Head of caudate nucleus (tissue), 42 donors: ENCODE results near the gene TBL1X.

Experiments
- DNase-seq, 42 donors: peaks; one replicate each; pipeline versions ENCODE4 v3.0.0 to v3.0.0-alpha.2; 2020 to 2021; ENCODE audit warnings: mixed read lengths in 7 of 42
- intact Hi-C: fragments of 100-400 bp; cut with DNase I; formaldehyde crosslinking; loops from one replicate; pipeline ENCODE4 v1.15.0; 2022

Gene TBL1X

GRCh38 chrX:9488586-9488985, 23.7 kb downstream of the TBL1X start:
- no peak for DNase-seq
- intact Hi-C loops = no loop called here

- DNase-seq = no peak
- intact Hi-C loops = no loop called here
These were observed 24.4 kb downstream of the TBL1X start for GRCh38 chrX:9489234-9489633.

- no peak for DNase-seq
- intact Hi-C loops = no loop called here
These were observed 28.0 kb downstream of the TBL1X start for GRCh38 chrX:9492901-9493300.

- intact Hi-C loops = no loop called here
- no peak for DNase-seq
These were observed 29.1 kb downstream of the TBL1X start for GRCh38 chrX:9493936-9494335.

- DNase-seq = no peak
- intact Hi-C loops = no loop called here
These were observed 29.9 kb downstream of the TBL1X start for GRCh38 chrX:9494771-9495170.

- intact Hi-C loops = no loop called here
- no peak for DNase-seq
These were observed 30.6 kb downstream of the TBL1X start for GRCh38 chrX:9495496-9495895.

GRCh38 chrX:9498236-9498635, 33.4 kb downstream of the TBL1X start:
- DNase-seq = no peak
- intact Hi-C loops = no loop called here

- DNase-seq = no peak
- intact Hi-C loops = no loop called here
These were observed 35.7 kb downstream of the TBL1X start for GRCh38 chrX:9500584-9500983.

GRCh38 chrX:9501362-9501761, 36.5 kb downstream of the TBL1X start:
- intact Hi-C loops = no loop called here

GRCh38 chrX:9503261-9503660, 38.4 kb downstream of the TBL1X start:
- no peak for DNase-seq
- intact Hi-C loops = no loop called here

More at GRCh38 chrX:9501362-9501761, 36.5 kb downstream of the TBL1X start:
- no peak for DNase-seq

GRCh38 chrX:9510366-9510765, 45.5 kb downstream of the TBL1X start:
- no peak for DNase-seq
- intact Hi-C loops = no loop called here

- no peak for DNase-seq
- intact Hi-C loops = no loop called here
These were observed 46.1 kb downstream of the TBL1X start for GRCh38 chrX:9510980-9511379.

GRCh38 chrX:9515489-9515888, 50.6 kb downstream of the TBL1X start:
- intact Hi-C loops = no loop called here
- no peak for DNase-seq

GRCh38 chrX:9515973-9516538, 51.2 kb downstream of the TBL1X start:
- no peak for DNase-seq
- intact Hi-C loops = no loop called here

GRCh38 chrX:9516635-9517034, 51.8 kb downstream of the TBL1X start:
- DNase-seq = no peak
- intact Hi-C loops = no loop called here

GRCh38 chrX:9518051-9518450, 53.2 kb downstream of the TBL1X start:
- DNase-seq = no peak
- intact Hi-C loops = no loop called here

GRCh38 chrX:9518889-9519288, 54.0 kb downstream of the TBL1X start:
- peak in 1 of 42 donors; percentile 7 for DNase-seq
- intact Hi-C loops = no loop called here

GRCh38 chrX:9519546-9520216, 54.8 kb downstream of the TBL1X start:
- intact Hi-C loops = no loop called here
- peak in 11 of 42 donors; percentile 8 to 70 (median 42) for DNase-seq

GRCh38 chrX:9520217-9520590, 55.3 kb downstream of the TBL1X start:
- DNase-seq = no peak
- intact Hi-C loops = no loop called here

GRCh38 chrX:9522378-9523155, 57.7 kb downstream of the TBL1X start:
- intact Hi-C loops = no loop called here
- DNase-seq = no peak
